GM12874 (cell line): ENCODE measurements around the gene CXCL8.

Experiments
- TF ChIP-seq, protein P1 (sequence below): IDR thresholded peaks from 2 replicates; pipeline ENCODE4 v1.5.1; 2011; ENCODE audit warnings: low read depth, mild to moderate bottlenecking, control low read depth, low read length, moderate library complexity; ENCODE audit not compliant: insufficient read depth

CXCL8 gene

DNA sequence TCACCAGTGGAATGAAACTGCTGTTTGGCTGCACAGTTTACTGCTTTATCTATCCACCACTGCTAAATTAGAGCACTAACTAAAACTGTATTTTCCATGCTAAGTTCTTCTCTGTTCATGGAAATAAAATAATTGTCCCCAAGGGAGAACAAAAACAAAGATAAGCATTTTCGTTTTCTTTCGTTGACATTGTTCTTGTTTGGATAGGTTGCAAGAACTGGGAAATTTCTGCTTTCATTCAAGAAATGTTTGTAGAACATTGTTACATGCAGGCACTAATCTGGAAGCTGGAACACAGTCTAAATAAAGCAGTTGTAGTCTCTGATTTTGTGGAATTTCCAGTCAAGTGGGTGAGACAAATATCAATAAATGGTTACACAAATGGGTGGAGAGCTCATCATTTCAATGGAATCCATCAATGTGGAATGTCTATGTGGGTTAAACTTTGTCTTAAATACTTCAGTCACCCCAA lies 5.8 kb upstream of the CXCL8 start:
- TF ChIP-seq, protein P1, sequence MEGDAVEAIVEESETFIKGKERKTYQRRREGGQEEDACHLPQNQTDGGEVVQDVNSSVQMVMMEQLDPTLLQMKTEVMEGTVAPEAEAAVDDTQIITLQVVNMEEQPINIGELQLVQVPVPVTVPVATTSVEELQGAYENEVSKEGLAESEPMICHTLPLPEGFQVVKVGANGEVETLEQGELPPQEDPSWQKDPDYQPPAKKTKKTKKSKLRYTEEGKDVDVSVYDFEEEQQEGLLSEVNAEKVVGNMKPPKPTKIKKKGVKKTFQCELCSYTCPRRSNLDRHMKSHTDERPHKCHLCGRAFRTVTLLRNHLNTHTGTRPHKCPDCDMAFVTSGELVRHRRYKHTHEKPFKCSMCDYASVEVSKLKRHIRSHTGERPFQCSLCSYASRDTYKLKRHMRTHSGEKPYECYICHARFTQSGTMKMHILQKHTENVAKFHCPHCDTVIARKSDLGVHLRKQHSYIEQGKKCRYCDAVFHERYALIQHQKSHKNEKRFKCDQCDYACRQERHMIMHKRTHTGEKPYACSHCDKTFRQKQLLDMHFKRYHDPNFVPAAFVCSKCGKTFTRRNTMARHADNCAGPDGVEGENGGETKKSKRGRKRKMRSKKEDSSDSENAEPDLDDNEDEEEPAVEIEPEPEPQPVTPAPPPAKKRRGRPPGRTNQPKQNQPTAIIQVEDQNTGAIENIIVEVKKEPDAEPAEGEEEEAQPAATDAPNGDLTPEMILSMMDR: no peak

DNA sequence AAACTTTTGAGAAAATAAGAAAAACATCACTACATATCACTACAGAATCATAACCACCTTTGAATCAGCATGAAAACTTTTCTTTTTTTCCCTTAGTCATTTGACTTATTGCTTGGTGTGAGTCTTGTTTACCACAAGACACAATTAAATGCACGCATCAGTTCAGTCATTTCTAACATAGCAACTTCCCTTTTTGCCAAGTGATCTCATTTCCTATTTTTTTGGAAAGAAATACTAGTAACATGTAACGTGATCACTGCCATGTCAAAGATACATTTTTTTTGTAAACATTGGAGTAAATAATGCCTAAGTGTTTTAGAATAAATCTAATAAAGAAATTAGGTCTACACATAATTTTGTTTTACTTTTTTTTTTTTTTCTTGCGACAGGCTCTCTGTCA lies 5.1 kb upstream of the CXCL8 start:
- TF ChIP-seq, protein P1: no peak

DNA sequence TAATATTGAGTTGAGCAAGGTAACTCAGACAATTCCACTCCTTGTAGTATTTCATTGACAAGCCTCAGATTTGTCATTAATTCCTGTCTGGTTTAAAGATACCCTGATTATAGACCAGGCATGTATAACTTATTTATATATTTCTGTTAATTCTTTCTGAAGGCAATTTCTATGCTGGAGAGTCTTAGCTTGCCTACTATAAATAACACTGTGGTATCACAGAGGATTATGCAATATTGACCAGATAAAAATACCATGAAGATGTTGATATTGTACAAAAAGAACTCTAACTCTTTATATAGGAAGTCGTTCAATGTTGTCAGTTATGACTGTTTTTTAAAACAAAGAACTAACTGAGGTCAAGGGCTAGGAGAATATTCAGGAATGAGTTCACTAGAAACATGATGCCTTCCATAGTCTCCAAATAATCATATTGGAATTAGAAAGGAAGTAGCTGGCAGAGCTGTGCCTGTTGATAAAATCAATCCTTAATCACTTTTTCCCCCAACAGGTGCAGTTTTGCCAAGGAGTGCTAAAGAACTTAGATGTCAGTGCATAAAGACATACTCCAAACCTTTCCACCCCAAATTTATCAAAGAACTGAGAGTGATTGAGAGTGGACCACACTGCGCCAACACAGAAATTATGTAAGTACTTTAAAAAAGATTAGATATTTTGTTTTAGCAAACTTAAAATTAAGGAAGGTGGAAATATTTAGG lies 821 bp downstream of the CXCL8 start:
- TF ChIP-seq, protein P1: no peak

DNA sequence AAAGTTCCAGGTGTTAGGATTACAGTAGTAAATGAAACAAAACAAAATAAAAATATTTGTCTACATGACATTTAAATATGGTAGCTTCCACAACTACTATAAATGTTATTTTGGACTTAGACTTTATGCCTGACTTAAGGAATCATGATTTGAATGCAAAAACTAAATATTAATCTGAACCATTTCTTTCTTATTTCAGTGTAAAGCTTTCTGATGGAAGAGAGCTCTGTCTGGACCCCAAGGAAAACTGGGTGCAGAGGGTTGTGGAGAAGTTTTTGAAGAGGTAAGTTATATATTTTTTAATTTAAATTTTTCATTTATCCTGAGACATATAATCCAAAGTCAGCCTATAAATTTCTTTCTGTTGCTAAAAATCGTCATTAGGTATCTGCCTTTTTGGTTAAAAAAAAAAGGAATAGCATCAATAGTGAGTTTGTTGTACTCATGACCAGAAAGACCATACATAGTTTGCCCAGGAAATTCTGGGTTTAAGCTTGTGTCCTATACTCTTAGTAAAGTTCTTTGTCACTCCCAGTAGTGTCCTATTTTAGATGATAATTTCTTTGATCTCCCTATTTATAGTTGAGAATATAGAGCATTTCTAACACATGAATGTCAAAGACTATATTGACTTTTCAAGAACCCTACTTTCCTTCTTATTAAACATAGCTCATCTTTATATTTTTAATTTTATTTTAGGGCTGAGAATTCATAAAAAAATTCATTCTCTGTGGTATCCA lies 1.6 kb downstream of the CXCL8 start:
- TF ChIP-seq, protein P1: no peak

DNA sequence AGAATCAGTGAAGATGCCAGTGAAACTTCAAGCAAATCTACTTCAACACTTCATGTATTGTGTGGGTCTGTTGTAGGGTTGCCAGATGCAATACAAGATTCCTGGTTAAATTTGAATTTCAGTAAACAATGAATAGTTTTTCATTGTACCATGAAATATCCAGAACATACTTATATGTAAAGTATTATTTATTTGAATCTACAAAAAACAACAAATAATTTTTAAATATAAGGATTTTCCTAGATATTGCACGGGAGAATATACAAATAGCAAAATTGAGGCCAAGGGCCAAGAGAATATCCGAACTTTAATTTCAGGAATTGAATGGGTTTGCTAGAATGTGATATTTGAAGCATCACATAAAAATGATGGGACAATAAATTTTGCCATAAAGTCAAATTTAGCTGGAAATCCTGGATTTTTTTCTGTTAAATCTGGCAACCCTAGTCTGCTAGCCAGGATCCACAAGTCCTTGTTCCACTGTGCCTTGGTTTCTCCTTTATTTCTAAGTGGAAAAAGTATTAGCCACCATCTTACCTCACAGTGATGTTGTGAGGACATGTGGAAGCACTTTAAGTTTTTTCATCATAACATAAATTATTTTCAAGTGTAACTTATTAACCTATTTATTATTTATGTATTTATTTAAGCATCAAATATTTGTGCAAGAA lies 2.3 kb downstream of the CXCL8 start:
- TF ChIP-seq, protein P1: no peak

DNA sequence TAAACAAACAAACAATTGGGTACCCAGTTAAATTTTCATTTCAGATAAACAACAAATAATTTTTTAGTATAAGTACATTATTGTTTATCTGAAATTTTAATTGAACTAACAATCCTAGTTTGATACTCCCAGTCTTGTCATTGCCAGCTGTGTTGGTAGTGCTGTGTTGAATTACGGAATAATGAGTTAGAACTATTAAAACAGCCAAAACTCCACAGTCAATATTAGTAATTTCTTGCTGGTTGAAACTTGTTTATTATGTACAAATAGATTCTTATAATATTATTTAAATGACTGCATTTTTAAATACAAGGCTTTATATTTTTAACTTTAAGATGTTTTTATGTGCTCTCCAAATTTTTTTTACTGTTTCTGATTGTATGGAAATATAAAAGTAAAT lies 2.9 kb downstream of the CXCL8 start:
- TF ChIP-seq, protein P1: no peak

DNA sequence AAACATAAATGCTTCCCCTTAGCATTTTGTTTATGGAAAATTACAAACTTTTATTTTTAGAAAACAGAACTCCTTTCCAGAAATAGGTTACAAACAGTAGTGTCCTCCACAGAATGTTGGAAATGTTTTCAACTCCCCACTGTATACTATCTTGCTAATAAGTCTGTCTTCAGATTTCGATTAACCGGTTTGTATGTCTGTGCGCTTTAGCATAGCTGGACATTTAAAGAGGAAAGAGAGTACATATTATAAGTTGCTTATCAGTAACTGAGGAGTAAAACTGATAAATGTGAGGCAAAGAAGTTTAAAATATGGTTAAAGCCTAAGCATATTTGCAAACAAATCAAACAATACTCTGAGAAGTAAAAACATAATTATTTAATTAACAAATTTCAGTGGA lies 3.4 kb downstream of the CXCL8 start:
- TF ChIP-seq, protein P1: no peak
